GM12865 (cell line): Measurements from ENCODE around the gene KANSL1.

Source experiments
- DNase-seq: peaks from one replicate; pipeline ENCODE4 v3.0.0; 2010; ENCODE audit warnings: low read depth
- H3K4me3 ChIP-seq: 2 replicates; pipeline ENCODE4 v1.5.1; 2011; ENCODE audit warnings: mild to moderate bottlenecking, low read depth, low read length, control low read depth
- TF ChIP-seq, protein P1 (sequence below): IDR thresholded peaks from 2 replicates; pipeline ENCODE4 v1.5.1; 2011; ENCODE audit warnings: low read length, control low read depth, low read depth, inconsistent platforms; ENCODE audit not compliant: insufficient read depth; ENCODE audit errors: missing control alignments

Gene KANSL1

DNA sequence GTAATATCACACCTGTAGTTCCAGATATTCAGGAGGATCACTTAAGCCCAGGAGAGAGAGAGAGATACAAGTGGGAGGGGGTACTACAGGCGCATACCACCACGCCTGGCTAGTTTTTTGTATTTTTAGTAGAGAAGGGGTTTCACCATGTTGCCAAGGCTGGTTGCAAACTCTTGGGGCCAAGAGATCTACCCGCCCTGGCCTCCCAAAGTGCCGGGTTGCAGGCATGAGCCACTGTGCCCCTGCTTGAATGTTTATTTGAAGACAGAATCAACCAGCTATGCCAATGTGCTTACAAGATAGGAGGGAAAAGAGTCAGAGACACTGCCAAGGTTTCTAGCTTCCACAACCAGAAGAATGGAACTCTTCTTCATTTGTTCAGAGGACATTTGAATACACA, 106.4 kb downstream of the KANSL1 start:
- DNase-seq: no peak
- TF ChIP-seq, protein P1, sequence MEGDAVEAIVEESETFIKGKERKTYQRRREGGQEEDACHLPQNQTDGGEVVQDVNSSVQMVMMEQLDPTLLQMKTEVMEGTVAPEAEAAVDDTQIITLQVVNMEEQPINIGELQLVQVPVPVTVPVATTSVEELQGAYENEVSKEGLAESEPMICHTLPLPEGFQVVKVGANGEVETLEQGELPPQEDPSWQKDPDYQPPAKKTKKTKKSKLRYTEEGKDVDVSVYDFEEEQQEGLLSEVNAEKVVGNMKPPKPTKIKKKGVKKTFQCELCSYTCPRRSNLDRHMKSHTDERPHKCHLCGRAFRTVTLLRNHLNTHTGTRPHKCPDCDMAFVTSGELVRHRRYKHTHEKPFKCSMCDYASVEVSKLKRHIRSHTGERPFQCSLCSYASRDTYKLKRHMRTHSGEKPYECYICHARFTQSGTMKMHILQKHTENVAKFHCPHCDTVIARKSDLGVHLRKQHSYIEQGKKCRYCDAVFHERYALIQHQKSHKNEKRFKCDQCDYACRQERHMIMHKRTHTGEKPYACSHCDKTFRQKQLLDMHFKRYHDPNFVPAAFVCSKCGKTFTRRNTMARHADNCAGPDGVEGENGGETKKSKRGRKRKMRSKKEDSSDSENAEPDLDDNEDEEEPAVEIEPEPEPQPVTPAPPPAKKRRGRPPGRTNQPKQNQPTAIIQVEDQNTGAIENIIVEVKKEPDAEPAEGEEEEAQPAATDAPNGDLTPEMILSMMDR: no peak
- no peak overlapping the region for H3K4me3 ChIP-seq

DNA sequence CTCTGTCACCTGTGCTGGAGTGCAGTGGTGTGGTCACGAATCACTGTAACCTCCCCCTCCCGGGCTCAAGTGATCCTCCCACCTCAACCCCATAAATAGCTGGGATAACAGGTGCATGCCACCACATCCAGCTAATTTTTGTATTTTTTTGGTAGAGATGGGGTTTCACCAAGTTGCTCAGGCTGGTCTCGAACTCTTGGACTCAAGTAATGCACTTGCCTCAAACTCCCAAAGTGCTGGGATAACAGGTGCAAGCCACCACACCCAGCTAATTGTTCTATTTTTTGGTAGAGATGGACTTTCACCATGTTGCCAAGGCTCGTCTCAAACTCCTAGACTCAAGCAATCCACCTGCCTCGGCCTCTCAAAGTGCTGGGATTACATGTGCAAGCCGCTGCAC, 107.7 kb downstream of the KANSL1 start:
- TF ChIP-seq, protein P1: no peak
- no peak overlapping the region for H3K4me3 ChIP-seq
- no peak for DNase-seq

- TF ChIP-seq, protein P1: no peak
- H3K4me3 ChIP-seq: no peak overlapping the region
- no peak for DNase-seq
Observed at GRCh38 chr17:46082257-46082656, 111.0 kb downstream of the KANSL1 start.

DNA sequence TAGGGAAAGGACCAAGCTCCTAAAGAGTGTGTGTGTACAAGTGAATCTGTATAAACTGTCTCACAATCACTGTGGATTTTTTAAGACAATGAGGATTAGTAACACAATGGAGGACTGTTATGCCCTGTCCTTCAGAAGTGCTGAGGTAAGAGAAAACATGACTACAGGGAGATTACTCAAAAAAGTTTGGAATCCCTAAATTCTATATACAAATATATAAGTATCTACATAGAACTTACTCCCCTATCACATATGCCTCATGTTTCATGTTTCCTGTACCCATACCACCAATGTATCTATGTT, 112.3 kb downstream of the KANSL1 start:
- no peak overlapping the region for H3K4me3 ChIP-seq
- TF ChIP-seq, protein P1: no peak
- no peak for DNase-seq

DNA sequence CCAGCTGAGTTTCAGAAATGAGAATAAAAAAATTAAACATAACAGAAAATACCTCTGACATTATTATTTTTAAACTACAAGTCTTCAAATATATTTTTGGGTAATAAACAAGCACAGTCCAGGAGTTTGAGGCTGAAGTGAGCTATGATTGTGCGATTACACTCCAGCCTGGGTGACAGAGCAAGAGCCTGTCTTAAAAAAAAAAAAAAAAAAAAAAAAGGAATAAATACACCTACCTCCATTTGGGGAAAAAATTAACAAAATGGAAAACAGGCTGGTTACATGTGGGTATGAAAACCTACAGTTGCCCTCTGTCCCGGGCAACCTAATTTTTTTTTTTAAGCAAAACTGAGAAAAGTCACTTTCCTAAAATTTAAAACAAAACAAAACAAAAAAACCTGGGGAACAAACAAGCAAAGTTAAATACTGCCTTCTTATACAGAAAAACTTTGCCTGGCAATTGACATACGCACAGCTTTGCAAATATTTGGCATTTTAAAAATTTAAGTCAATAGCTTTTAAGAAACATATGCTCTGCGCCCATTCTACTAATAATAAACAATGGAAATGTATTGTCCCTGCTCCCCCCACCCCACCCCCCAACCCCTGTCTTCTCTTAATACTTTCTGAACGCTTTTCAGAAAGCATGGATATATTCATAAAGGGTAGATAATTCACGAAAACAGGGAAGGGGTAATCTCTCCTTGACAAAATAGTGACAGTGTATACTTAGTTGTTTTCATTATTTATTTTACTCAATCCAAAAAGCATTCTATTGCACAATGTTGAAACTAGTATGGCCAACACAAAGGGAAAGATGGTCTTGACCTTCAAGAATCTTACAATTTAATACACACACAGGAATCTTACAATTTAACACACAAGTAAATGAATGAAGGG, 112.9 kb downstream of the KANSL1 start:
- TF ChIP-seq, protein P1: no peak
- DNase-seq: no peak
- H3K4me3 ChIP-seq: no peak overlapping the region

- no peak overlapping the region for H3K4me3 ChIP-seq
- TF ChIP-seq, protein P1: no peak
- DNase-seq: no peak
Observed at GRCh38 chr17:46078675-46079074, 114.6 kb downstream of the KANSL1 start.

DNA sequence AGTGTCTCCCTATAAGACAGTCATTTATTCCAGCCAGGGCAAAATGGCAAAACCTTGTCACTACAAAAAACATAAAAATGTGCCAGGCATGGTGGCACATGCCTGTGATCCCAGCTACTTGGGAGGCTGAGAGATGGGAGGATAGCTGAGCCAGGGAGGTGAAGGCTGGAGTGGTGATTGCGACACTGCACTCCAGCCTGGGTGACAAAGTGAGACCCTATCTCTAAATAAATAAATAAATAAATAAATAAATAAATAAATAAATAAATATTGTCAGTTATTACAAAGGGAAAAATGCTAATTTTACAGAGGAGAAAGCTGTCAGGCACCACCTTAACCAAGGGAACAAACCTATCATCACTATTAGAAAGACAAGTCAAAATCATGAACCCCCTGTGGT, 118.7 kb downstream of the KANSL1 start:
- TF ChIP-seq, protein P1: no peak
- H3K4me3 ChIP-seq: no peak overlapping the region
- no peak for DNase-seq
